Measurements from ENCODE around the gene CRISPLD2.

The CRISPLD2 gene, protein sequence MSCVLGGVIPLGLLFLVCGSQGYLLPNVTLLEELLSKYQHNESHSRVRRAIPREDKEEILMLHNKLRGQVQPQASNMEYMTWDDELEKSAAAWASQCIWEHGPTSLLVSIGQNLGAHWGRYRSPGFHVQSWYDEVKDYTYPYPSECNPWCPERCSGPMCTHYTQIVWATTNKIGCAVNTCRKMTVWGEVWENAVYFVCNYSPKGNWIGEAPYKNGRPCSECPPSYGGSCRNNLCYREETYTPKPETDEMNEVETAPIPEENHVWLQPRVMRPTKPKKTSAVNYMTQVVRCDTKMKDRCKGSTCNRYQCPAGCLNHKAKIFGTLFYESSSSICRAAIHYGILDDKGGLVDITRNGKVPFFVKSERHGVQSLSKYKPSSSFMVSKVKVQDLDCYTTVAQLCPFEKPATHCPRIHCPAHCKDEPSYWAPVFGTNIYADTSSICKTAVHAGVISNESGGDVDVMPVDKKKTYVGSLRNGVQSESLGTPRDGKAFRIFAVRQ

GRCh38 chr16:84819644-84820304 is at the start of gene CRISPLD2:
TSS of gene CRISPLD2 (plus strand) at chr16:84819985. CDS start at chr16:84838496, 18,511 bp downstream.
- DNase-seq = peak; percentile 92

DNA sequence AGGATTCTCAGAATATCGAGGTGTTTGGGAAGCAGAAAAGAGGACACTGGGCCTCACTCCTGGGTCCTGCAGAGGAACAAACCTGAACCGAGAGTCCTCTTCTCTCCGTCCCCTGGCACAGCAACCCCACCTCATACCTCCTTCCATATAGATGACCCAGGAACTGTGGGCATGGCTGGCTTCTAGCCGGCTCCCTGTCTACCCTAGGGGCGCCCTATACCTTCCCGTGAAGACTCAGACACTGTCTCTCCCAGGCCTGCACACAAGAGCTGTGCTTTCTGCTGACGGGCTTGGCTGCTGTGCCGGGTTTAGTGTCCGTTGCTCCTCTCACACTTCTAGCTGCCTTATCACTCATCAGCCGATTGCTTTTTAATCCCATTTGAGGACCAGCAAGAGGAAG is 46.5 kb upstream of the CRISPLD2 start:
- no peak for DNase-seq

- DNase-seq = no peak
Measured at GRCh38 chr16:84774810-84775209, 45.0 kb upstream of the CRISPLD2 start.

GRCh38 chr16:84775262-84775810 is 44.4 kb upstream of the CRISPLD2 start:
- no peak for DNase-seq

- no peak for DNase-seq
Measured at GRCh38 chr16:84777435-84777834, 42.4 kb upstream of the CRISPLD2 start.

GRCh38 chr16:84778720-84779119 is 41.1 kb upstream of the CRISPLD2 start:
- DNase-seq = no peak

DNA sequence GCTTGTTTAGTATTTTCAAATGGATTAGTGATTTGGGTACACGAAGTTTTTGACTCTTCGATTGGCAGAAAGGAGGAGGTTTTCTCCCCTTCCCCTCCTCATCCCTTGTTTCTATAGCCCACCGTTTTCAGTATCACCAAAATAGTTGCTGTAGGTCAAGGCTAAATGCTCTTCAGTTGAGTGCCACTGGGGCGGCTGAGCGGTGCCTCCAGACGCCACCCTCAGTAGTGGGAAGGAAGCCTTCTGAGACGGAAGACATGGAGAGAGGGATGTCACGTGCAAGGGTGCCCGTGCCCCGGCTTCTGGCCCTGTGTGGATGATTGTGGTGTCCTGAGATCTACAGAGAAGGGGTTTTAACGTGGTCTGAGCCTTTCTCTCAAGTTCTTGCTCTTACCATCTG is 39.7 kb upstream of the CRISPLD2 start:
- no peak for DNase-seq

DNA sequence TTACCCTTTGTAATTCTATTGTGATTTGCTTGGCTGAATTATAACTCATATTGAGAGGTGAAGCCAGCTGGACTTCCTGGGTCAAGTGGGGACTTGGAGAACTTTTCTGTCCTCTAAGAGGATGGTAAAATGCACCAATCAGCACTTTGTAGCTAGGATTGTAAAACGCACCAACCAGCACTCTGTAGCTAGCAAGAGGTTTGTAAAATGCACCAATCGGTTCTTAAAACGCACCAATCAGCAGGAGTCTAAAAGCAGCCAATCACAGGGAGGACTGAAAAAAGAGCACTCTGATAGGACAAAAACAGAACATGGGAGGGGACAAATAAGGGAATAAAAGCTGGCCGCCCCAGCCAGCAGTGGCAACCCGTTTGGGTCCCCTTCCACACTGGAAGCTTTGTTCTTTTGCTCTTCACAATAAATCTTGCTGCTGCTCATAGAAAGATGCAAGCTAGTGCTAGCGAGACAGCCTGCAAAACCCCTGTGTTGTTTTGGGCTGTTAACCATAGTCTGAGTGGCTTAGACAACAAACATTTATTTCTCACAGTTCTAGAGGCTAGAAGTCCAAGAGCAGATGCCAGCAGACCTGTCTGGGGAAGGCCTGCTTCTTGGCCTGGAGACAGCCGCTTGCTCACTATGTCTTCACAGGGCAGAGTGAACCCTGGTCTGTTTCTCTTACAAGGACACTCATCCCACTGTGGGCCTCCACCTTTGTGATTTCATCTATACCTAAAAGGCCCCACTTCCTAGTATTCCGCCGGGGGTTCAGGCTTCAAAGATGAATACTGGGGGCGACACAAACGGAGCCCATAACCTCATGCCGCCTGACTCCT is 39.0 kb upstream of the CRISPLD2 start:
- no peak for DNase-seq

- no peak for DNase-seq
Measured at GRCh38 chr16:84782846-84783245, 36.9 kb upstream of the CRISPLD2 start.

GRCh38 chr16:84785843-84786581 is 33.8 kb upstream of the CRISPLD2 start:
- DNase-seq = peak; percentile 92

- DNase-seq = peak; percentile 92
Measured at GRCh38 chr16:84786605-84787262, 33.1 kb upstream of the CRISPLD2 start.

- DNase-seq = no peak
Measured at GRCh38 chr16:84787263-84787622, 32.5 kb upstream of the CRISPLD2 start.

- no peak for DNase-seq
Measured at GRCh38 chr16:84788920-84789391, 30.8 kb upstream of the CRISPLD2 start.

DNA sequence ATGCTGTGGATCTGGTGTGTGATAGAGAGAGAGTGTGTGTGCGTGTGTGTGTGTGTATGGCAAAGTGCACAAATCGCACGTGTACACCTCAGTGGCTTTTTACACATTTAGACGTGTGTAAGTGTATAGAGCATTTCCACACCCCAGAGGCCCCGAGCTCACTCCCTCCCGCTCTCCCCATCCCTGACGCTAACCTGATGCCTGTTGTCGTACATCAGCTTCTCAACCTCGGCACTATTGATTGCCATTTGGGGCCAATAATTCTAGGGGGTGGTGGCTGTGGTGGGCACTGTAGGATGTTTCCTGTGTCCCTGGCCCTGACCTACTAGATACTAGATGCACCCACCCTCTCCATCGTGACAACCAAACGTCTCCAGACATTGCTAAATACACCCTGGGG is 30.4 kb upstream of the CRISPLD2 start:
- no peak for DNase-seq

DNA sequence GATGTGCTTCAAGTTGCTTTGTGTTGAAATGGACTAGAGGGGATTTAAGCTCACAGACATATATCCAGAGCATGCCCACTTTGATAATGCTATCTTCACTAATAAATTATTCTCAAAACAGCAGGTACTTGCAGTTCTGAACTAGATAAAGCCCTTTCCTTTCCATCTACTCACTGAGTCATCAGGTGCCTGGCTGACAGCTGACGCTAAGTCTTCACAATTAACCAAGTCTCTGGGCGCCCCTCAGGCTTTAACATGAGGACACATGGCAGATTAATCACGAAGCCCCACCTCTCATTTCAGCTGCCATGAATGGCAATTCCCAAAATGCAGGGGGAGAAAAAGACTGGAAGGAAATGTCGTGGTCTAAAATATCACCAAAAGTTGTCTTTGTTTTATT is 29.5 kb upstream of the CRISPLD2 start:
- no peak for DNase-seq

DNA sequence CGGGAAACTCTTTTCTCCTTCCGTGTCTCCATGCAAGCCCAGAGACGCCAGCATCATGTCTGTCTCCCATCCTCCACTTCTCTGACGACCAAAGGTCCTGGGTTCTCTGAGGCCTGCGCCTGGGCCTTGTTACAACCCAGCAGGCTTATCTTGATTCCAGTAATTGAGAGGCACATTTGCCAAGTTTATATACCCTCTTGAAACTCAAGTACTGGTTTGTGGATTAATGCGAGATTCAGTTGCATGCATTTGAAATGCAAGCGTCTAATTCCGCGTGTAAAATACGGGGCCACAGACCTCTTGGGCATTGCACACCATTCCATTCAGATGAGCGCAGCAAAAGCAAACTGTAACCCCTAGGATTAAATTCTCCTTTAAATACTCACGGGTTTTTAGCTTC is 28.7 kb upstream of the CRISPLD2 start:
- DNase-seq = peak; percentile 37

DNA sequence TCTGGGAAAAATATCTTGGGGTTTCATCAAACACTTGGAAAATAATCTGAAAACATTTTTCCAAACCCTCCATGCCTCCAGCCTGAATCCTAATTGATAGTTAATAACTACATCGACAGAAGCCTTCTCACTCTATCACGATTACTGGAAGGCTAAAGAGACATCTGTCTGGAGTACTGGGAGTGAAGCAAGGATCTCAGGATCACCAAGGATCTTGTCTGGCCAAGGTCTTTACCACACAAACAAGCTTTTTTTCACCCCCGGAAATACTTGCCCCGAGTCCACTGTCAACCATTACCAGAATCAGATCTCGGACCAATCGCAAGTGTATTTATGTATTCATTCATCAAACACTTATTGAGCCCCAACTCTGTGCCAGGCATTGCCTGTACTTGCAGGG is 28.3 kb upstream of the CRISPLD2 start:
- no peak for DNase-seq

DNA sequence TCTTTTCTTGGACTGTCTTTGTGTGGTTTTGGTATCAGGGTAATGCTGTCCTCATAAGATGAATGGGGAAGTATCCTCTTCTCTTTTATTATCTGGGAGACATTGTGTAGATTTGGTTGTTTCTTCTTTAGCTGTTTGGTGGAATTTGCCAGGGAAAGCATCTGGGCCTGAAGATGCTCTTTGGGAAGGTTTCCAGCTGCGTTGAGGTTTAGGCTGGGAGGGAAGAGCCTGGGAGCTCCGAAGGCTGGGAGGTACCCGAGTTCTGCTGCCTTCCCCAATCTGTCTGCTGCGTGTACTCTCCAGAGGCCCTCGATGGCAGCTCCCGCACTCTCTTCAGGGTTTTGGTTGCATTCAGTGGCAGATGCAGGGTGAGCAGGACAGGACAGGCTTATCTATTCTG is 25.6 kb upstream of the CRISPLD2 start:
- no peak for DNase-seq

- no peak for DNase-seq
Measured at GRCh38 chr16:84794626-84795025, 25.2 kb upstream of the CRISPLD2 start.

DNA sequence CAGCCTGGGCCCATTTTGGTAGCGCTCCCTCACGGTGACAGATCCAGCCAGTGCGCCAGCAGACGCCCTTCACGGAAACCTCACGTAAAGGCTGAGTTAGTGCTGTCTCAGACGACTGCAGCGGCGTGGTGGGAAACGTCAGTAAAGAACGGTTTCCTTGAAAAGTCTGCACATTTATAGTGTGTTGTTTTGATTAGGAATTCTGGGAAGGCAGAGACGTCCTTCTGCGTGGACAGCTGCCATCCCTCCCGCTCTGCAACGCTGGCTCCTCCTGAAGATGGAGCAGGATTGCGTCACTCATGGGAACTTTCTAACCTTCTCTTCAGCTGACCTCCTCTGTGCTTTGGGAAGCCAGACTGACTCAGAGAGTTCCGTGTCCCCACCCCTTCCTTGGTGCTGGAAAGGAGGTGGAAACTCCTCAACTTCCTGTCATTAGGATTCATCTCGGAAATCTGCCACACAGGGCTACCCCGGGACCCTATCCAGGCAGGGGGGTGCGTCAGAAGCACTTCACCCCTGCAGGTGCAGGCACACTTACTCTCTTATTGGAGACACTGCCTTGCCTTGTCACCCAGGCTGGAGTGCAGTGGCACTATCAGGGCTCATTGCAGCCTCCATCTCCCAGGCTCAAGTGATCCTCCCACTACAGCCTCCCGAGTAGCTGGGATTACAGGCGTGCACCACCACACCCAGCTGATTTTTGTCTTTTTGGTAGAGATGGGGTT is 24.3 kb upstream of the CRISPLD2 start:
- DNase-seq = no peak

Measured in NCI-H510A treated with DMSO at 0.1 percent for 48 hours (cell line).